CD4-positive, alpha-beta T cell (primary cell): ENCODE results near the gene ADARB2. TPM values are rescaled to one million over a fixed set of nuclear protein-coding genes. Genes with fewer than 3 reads are reported as not detected.

Source experiments
- ATAC-seq: fragments of 200-7000 bp; cut with Tn5 transposase; one replicate; pipeline ENCODE4 v1.10.0; 2022; ENCODE audit warnings: mild to moderate bottlenecking; ENCODE audit not compliant: poor library complexity
- CTCF ChIA-PET: fragments of 350-600 bp; sonication (Branson Sonifier 250); formaldehyde crosslinking; loops from one replicate; lab custom pipeline; 2021; ENCODE audit warnings: antibody characterized with exemption, inconsistent platforms; lab: Charles Lee
- POLR2A ChIA-PET: fragments of 350-600 bp; sonication (Branson Sonifier 250); formaldehyde crosslinking; loops from one replicate; lab custom pipeline; 2021; ENCODE audit warnings: antibody characterized with exemption, inconsistent platforms; lab: Charles Lee
- DNase-seq, 14 experiments: peaks; one replicate each; pipeline ENCODE4 v3.0.0-alpha.2; 2013 to 2020; ENCODE audit warnings: mixed read lengths in 2 of 14
- H3K27ac ChIP-seq, 2 donors: one replicate each; pipeline versions ENCODE4 v1.5.1 to v1.7.0; 2013; ENCODE audit warnings: low read length in 2 of 2, low read depth in 1 of 2, mild to moderate bottlenecking in 1 of 2
- H3K27me3 ChIP-seq, 2 experiments: 1 replicate in 1 of 2; 2 replicates in 1 of 2; pipeline versions ENCODE4 v1.6.1 to v1.7.0; 2013; ENCODE audit warnings: low read length in 2 of 2, control low read depth in 1 of 2, mild to moderate bottlenecking in 1 of 2, moderate library complexity in 1 of 2; ENCODE audit not compliant: insufficient read depth in 2 of 2, control insufficient read depth in 1 of 2
- H3K36me3 ChIP-seq: one replicate; pipeline ENCODE4 v1.6.1; 2013; ENCODE audit warnings: low read length, control low read depth; ENCODE audit not compliant: insufficient read depth
- H3K4me1 ChIP-seq: one replicate; pipeline ENCODE4 v1.6.1; 2013; ENCODE audit warnings: low read length, control low read depth; ENCODE audit not compliant: insufficient read depth
- H3K4me3 ChIP-seq: one replicate; pipeline ENCODE4 v1.5.1; 2013; ENCODE audit warnings: mild to moderate bottlenecking, low read length, moderate library complexity
- H3K9me3 ChIP-seq, 2 experiments: 1 replicate in 1 of 2; 2 replicates in 1 of 2; pipeline versions ENCODE4 v1.6.1 to v1.7.0; 2013; ENCODE audit warnings: low read length in 2 of 2, mild to moderate bottlenecking in 2 of 2, control low read depth in 1 of 2, moderate library complexity in 1 of 2; ENCODE audit not compliant: control insufficient read depth in 1 of 2, insufficient read depth in 1 of 2
- H3K27ac Mint-ChIP-seq: one replicate; pipeline ENCODE4 v1.8.0; 2020; ENCODE audit warnings: mixed read lengths
- H3K27me3 Mint-ChIP-seq: one replicate; pipeline ENCODE4 v1.8.0; 2021; ENCODE audit warnings: mixed read lengths
- H3K36me3 Mint-ChIP-seq: one replicate; pipeline ENCODE4 v1.8.0; 2021; ENCODE audit warnings: low read depth, mixed read lengths
- H3K4me1 Mint-ChIP-seq: one replicate; pipeline ENCODE4 v1.8.0; 2021; ENCODE audit warnings: low read depth, mixed read lengths
- H3K4me3 Mint-ChIP-seq: one replicate; pipeline ENCODE4 v1.8.0; 2020; ENCODE audit warnings: mild to moderate bottlenecking, mixed read lengths
- H3K9me3 Mint-ChIP-seq: one replicate; pipeline ENCODE4 v1.8.0; 2020; ENCODE audit warnings: mixed read lengths
- intact Hi-C, 2 experiments: fragments of 100-400 bp; cut with DNase I in 1 of 2; cut with micrococcal nuclease in 1 of 2; formaldehyde crosslinking; loops; one replicate each; pipeline versions ENCODE4 v1.15.1 to v1.9.0; 2023 to 2025; cut with DNase I, micrococcal nuclease
- total RNA-seq, 174 experiments: library from RNA in 2 of 174; stranded (reverse) in 2 of 174; gene quantifications; one replicate each; pipeline ENCODE4 v1.2.3 and lab custom pipeline; 2021 to 2026
- TF ChIP-seq, protein P1 (sequence below): fragments of 200-600 bp; IDR thresholded peaks from one replicate; pipeline ENCODE4 v1.8.0; 2022; ENCODE audit warnings: antibody characterized with exemption, mild to moderate bottlenecking

The ADARB2 gene
- total RNA-seq, 2 experiments from 2014 or later: 0.14 TPM; not detected in 1

DNA sequence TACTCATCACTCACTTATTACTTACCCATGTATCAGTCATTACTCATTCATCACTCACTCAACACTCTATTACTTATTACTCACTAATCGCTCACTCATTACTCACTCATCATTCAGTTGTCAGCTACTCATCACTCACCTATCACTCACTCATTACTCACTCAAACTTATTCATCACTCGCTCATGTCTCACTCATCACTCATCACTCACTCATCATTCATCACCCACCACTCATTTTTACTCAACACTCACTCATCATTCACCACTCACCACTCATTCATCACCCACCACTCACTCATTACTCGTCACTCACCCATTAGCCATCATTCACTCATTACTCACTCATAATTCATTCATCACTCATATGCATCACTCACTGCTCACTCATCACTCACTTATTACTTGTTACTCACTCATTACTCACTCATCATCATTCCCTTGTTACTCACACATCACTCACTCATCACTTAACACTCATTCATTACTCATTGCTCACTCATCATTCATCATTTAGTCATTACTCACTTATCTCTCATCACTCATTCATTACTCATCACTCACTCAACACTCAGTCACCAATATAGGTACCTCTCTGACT lies 237.9 kb downstream of the ADARB2 start:
- Mint-ChIP-seq H3K4me3 (no peak overlapping the region), H3K4me1 (no peaks in the 10 kb centered on the region), H3K9me3 (no peaks in the 10 kb centered on the region), H3K27me3 (no peaks in the 10 kb centered on the region), H3K36me3 (no peaks in the 10 kb centered on the region), H3K27ac (no peak overlapping the region)
- Histone ChIP-seq H3K27ac (no peak overlapping the region), H3K27me3 (no peaks in the 10 kb centered on the region), H3K4me1 (no peaks in the 10 kb centered on the region), H3K4me3 (no peak overlapping the region), H3K36me3 (no peaks in the 10 kb centered on the region), H3K9me3 (no peaks in the 10 kb centered on the region)
- ChIA-PET POLR2A (no interaction called here), CTCF (no interaction called here)
- intact Hi-C loops: no loop called here
- ATAC-seq (no peak), DNase-seq (no peak)
- TF ChIP-seq, protein P1, sequence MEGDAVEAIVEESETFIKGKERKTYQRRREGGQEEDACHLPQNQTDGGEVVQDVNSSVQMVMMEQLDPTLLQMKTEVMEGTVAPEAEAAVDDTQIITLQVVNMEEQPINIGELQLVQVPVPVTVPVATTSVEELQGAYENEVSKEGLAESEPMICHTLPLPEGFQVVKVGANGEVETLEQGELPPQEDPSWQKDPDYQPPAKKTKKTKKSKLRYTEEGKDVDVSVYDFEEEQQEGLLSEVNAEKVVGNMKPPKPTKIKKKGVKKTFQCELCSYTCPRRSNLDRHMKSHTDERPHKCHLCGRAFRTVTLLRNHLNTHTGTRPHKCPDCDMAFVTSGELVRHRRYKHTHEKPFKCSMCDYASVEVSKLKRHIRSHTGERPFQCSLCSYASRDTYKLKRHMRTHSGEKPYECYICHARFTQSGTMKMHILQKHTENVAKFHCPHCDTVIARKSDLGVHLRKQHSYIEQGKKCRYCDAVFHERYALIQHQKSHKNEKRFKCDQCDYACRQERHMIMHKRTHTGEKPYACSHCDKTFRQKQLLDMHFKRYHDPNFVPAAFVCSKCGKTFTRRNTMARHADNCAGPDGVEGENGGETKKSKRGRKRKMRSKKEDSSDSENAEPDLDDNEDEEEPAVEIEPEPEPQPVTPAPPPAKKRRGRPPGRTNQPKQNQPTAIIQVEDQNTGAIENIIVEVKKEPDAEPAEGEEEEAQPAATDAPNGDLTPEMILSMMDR: no peak

DNA sequence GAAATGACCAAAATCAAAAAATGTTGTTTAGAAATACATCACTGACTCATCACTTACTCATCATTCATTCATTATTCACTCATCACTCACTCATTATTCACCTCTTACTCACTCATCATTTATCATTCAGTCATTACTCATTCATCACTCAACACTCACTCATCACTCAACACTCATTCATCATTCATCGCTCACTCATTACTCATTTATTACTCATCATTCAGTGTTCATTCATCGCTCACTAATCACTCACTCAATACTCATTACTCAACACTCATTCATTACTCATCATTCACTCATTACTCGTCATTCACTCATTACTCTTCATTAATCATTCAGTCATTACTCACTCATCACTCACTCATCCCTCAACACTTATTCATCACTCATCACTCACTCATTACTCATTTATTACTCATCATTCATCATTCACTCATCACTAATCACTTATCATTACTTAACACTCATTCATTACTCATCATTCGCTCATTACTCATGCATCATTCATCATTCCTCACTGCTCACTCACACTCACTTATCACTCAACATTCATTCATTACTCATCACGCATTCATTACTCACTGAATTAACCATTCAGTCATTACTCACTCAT lies 238.5 kb downstream of the ADARB2 start:
- Mint-ChIP-seq H3K4me1 (no peaks in the 10 kb centered on the region), H3K27me3 (no peaks in the 10 kb centered on the region), H3K36me3 (no peaks in the 10 kb centered on the region), H3K9me3 (no peaks in the 10 kb centered on the region), H3K27ac (no peak overlapping the region), H3K4me3 (no peak overlapping the region)
- TF ChIP-seq, protein P1: no peak
- Histone ChIP-seq H3K4me1 (no peaks in the 10 kb centered on the region), H3K27me3 (no peaks in the 10 kb centered on the region), H3K36me3 (no peaks in the 10 kb centered on the region), H3K27ac (no peak overlapping the region), H3K9me3 (no peaks in the 10 kb centered on the region), H3K4me3 (no peak overlapping the region)
- DNase-seq (no peak), ATAC-seq (no peak)
- POLR2A ChIA-PET: no interaction called here
- intact Hi-C loops: no loop called here
- CTCF ChIA-PET: no interaction called here

DNA sequence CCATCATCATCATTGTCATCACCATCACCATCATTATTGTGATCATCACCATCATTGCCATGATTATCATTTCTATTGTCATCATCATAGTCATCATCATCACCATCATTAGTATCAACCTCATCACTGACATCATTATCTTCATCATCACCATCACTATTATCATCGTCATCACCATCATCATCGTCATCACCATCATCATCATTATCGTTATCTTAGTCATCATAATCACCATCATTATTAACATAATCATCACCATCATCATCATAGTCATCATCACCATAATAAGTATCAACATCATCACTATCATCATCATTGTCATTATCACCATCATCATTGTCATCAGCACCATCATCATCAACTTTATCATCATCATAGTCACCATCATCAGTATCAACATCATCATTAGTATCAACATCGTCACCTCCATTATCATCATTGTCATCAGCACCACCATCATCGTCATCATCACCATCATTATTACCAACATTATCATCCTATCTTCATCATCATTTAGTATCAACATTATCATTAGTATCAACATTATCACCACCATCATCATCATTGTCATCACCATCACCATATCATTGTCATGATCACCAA lies 241.3 kb downstream of the ADARB2 start:
- POLR2A ChIA-PET: no interaction called here
- Mint-ChIP-seq H3K27me3 (no peaks in the 10 kb centered on the region), H3K4me1 (no peaks in the 10 kb centered on the region)

More for the DNA sequence above, 241.3 kb downstream of the ADARB2 start:
- ATAC-seq (no peak), DNase-seq (no peak)
- Histone ChIP-seq H3K27me3 (no peaks in the 10 kb centered on the region), H3K4me1 (no peaks in the 10 kb centered on the region), H3K27ac (no peak overlapping the region), H3K36me3 (no peaks in the 10 kb centered on the region), H3K9me3 (no peaks in the 10 kb centered on the region), H3K4me3 (no peak overlapping the region)
- TF ChIP-seq, protein P1: no peak
- Mint-ChIP-seq H3K4me3 (no peak overlapping the region), H3K27ac (no peak overlapping the region), H3K36me3 (no peaks in the 10 kb centered on the region), H3K9me3 (no peaks in the 10 kb centered on the region)
- intact Hi-C loops: no loop called here
- CTCF ChIA-PET: no interaction called here
